Neural progenitor cell (in vitro differentiated cells): Measurements from ENCODE around the gene MTX1. TPM values are rescaled to one million over a fixed set of nuclear protein-coding genes. Genes with fewer than 3 reads are reported as not detected.
"Not testable (repeated sequence)": the region's sequence is repeated elsewhere in the genome, so short reads cannot be mapped to it uniquely, and the experiment has no call there.

Experiments
- DNase-seq: peaks from one replicate; pipeline ENCODE4 v3.0.0-alpha.2; 2016; ENCODE audit warnings: low spot score
- H2AFZ ChIP-seq: fragments of 200-600 bp; sonication (generic); replicated peaks from 2 replicates; pipeline ENCODE4 v1.6.1; 2016; ENCODE audit warnings: antibody characterized with exemption
- H3F3A ChIP-seq: fragments of 200-600 bp; sonication (generic); 2 replicates; pipeline ENCODE4 v1.6.1; 2016; ENCODE audit warnings: antibody characterized with exemption, low read depth
- H3K27ac ChIP-seq: fragments of 200-600 bp; sonication (generic); 2 replicates; pipeline ENCODE4 v1.5.1; 2016; ENCODE audit warnings: mild to moderate bottlenecking
- H3K27me3 ChIP-seq: fragments of 200-600 bp; sonication (generic); 2 replicates; pipeline ENCODE4 v1.6.1; 2016; ENCODE audit warnings: mild to moderate bottlenecking, moderate library complexity
- H3K36me3 ChIP-seq: fragments of 200-600 bp; sonication (generic); 2 replicates; pipeline ENCODE4 v1.5.1; 2016
- H3K4me1 ChIP-seq: fragments of 200-600 bp; sonication (generic); 2 replicates; pipeline ENCODE4 v1.6.1; 2016; ENCODE audit warnings: mixed run types
- H3K4me2 ChIP-seq: fragments of 200-600 bp; sonication (generic); 2 replicates; pipeline ENCODE4 v1.6.1; 2016
- H3K4me3 ChIP-seq: fragments of 200-600 bp; sonication (generic); 2 replicates; pipeline ENCODE4 v1.5.1; 2016
- H3K79me2 ChIP-seq: fragments of 200-600 bp; sonication (generic); 2 replicates; pipeline ENCODE4 v1.6.1; 2016; ENCODE audit warnings: low read depth
- H3K9ac ChIP-seq: fragments of 200-600 bp; sonication (generic); 2 replicates; pipeline ENCODE4 v1.6.1; 2016
- H3K9me3 ChIP-seq: fragments of 200-600 bp; sonication (generic); 2 replicates; pipeline ENCODE4 v1.5.1; 2016; ENCODE audit warnings: low read depth
- H4K20me1 ChIP-seq: fragments of 200-600 bp; sonication (generic); 2 replicates; pipeline ENCODE4 v1.6.1; 2016; ENCODE audit warnings: low read depth
- H3K27ac Mint-ChIP-seq: 3 replicates; pipeline ENCODE4 v1.8.0; 2021; ENCODE audit warnings: mixed read lengths
- H3K27me3 Mint-ChIP-seq: 2 replicates; pipeline ENCODE4 v1.8.0; 2022; ENCODE audit warnings: low read depth, mild to moderate bottlenecking, inconsistent platforms, moderate library complexity, mixed read lengths; ENCODE audit not compliant: insufficient read depth
- H3K36me3 Mint-ChIP-seq: 3 replicates; pipeline ENCODE4 v1.8.0; 2021; ENCODE audit warnings: mixed read lengths
- H3K4me1 Mint-ChIP-seq: 3 replicates; pipeline ENCODE4 v1.8.0; 2021; ENCODE audit warnings: mixed read lengths
- H3K4me3 Mint-ChIP-seq: 3 replicates; pipeline ENCODE4 v1.8.0; 2021; ENCODE audit warnings: mild to moderate bottlenecking, moderate library complexity, mixed read lengths
- H3K9me3 Mint-ChIP-seq: 3 replicates; pipeline ENCODE4 v1.8.0; 2020; ENCODE audit warnings: mixed read lengths
- CTCF ChIP-seq: fragments of 200-600 bp; sonication (generic); IDR thresholded peaks from 2 replicates; pipeline ENCODE4 v1.5.1; 2017; ENCODE audit warnings: antibody characterized with exemption, mild to moderate bottlenecking
- EZH2 ChIP-seq: fragments of 200-600 bp; sonication (generic); IDR thresholded peaks from 2 replicates; pipeline ENCODE4 v1.6.1; 2017; ENCODE audit warnings: antibody characterized with exemption, mild to moderate bottlenecking, moderate library complexity
- EZH2phosphoT487 ChIP-seq: fragments of 200-600 bp; sonication (generic); IDR thresholded peaks from 2 replicates; pipeline ENCODE4 v1.6.1; 2017; ENCODE audit warnings: antibody characterized with exemption
- total RNA-seq: library from RNA; depleted of rRNA; stranded (reverse); fragments of >200 nt; gene quantifications from 2 replicates; pipeline ENCODE4 v1.2.3, GENCODE V29; 2015; ENCODE audit warnings: low replicate concordance

MTX1 gene
- total RNA-seq, 1 donor from 2014 or later, result 25.6 TPM

- no peak overlapping the region for H3K9ac ChIP-seq
- H3K27ac Mint-ChIP-seq, result no peak overlapping the region
- peaks cover 9% of the 10 kb centered on the region for H3K4me1 ChIP-seq
- peak overlapping the region; percentile 80 for H3K4me2 ChIP-seq
- H3K4me3 Mint-ChIP-seq, result peak overlapping the region; percentile 83
- peaks cover 9% of the 10 kb centered on the region for H3K36me3 Mint-ChIP-seq
- peaks cover 53% of the 10 kb centered on the region for H3F3A ChIP-seq
- DNase-seq, result no peak
- peaks cover 2% of the 10 kb centered on the region for H3K9me3 Mint-ChIP-seq
- no peak overlapping the region for H3K27ac ChIP-seq
- H3K27me3 ChIP-seq, result no peaks in the 10 kb centered on the region
- no peaks in the 10 kb centered on the region for H3K79me2 ChIP-seq
- TF ChIP-seq EZH2phosphoT487 (no peak), CTCF (no peak), EZH2 (no peak)
- H3K4me1 Mint-ChIP-seq, result peaks cover 45% of the 10 kb centered on the region
- no peak overlapping the region for H3K4me3 ChIP-seq
- no peaks in the 10 kb centered on the region for H3K36me3 ChIP-seq
- peaks cover 8% of the 10 kb centered on the region for H3K27me3 Mint-ChIP-seq
- H3K9me3 ChIP-seq, result no peaks in the 10 kb centered on the region
- H2AFZ ChIP-seq, result no peak overlapping the region
- no peaks in the 10 kb centered on the region for H4K20me1 ChIP-seq
Observed at GRCh38 chr1:155242805-155243358, 34.4 kb downstream of the MTX1 start.

- peak; percentile 96 for DNase-seq
- no peaks in the 10 kb centered on the region for H3K9me3 ChIP-seq
- peak overlapping the region; percentile 91 for H3K27ac Mint-ChIP-seq
- H3K9me3 Mint-ChIP-seq, result peaks cover 2% of the 10 kb centered on the region
- H3K4me1 Mint-ChIP-seq, result peaks cover 45% of the 10 kb centered on the region
- H3K9ac ChIP-seq, result peak overlapping the region; percentile 41
- peak overlapping the region; percentile 83 for H3K4me3 Mint-ChIP-seq
- peaks cover 53% of the 10 kb centered on the region for H3F3A ChIP-seq
- no peaks in the 10 kb centered on the region for H3K27me3 ChIP-seq
- no peaks in the 10 kb centered on the region for H3K36me3 ChIP-seq
- TF ChIP-seq EZH2, result peak; percentile 52
- no peak for TF ChIP-seq EZH2phosphoT487
- peak; percentile 47 for TF ChIP-seq CTCF
- peaks cover 9% of the 10 kb centered on the region for H3K4me1 ChIP-seq
- peak overlapping the region; percentile 80 for H3K4me2 ChIP-seq
- H3K79me2 ChIP-seq, result no peaks in the 10 kb centered on the region
- peaks cover 10% of the 10 kb centered on the region for H3K27me3 Mint-ChIP-seq
- H3K36me3 Mint-ChIP-seq, result peaks cover 8% of the 10 kb centered on the region
- H3K27ac ChIP-seq, result peak overlapping the region; percentile 74
- H2AFZ ChIP-seq, result peak overlapping the region; percentile 65
- no peaks in the 10 kb centered on the region for H4K20me1 ChIP-seq
- peak overlapping the region; percentile 52 for H3K4me3 ChIP-seq
Observed at GRCh38 chr1:155244368-155245162, 36.1 kb downstream of the MTX1 start.

GRCh38 chr1:155245163-155245524, 36.6 kb downstream of the MTX1 start:
- peaks cover 11% of the 10 kb centered on the region for H3K4me1 ChIP-seq
- Mint-ChIP-seq H3K4me3 (peak overlapping the region; percentile 83), H3K36me3 (peaks cover 8% of the 10 kb centered on the region), H3K9me3 (peaks cover 2% of the 10 kb centered on the region), H3K27me3 (peaks cover 10% of the 10 kb centered on the region), H3K4me1 (peaks cover 45% of the 10 kb centered on the region), H3K27ac (peak overlapping the region; percentile 91)
- H3K79me2 ChIP-seq, result no peaks in the 10 kb centered on the region
- peak overlapping the region; percentile 41 for H3K9ac ChIP-seq
- peak overlapping the region; percentile 65 for H2AFZ ChIP-seq
- peaks cover 53% of the 10 kb centered on the region for H3F3A ChIP-seq
- no peak for DNase-seq
- no peaks in the 10 kb centered on the region for H3K27me3 ChIP-seq
- H4K20me1 ChIP-seq, result no peaks in the 10 kb centered on the region
- peak overlapping the region; percentile 52 for H3K4me3 ChIP-seq
- H3K4me2 ChIP-seq, result peak overlapping the region; percentile 80
- no peaks in the 10 kb centered on the region for H3K9me3 ChIP-seq
- TF ChIP-seq EZH2 (no peak), EZH2phosphoT487 (no peak), CTCF (no peak)
- H3K36me3 ChIP-seq, result no peaks in the 10 kb centered on the region
- peak overlapping the region; percentile 74 for H3K27ac ChIP-seq

- H3K27me3 ChIP-seq, DNase-seq, H3K36me3 ChIP-seq, H3K27me3 Mint-ChIP-seq, H3K9me3 ChIP-seq, H3K27ac ChIP-seq, H3K36me3 Mint-ChIP-seq, H3K9me3 Mint-ChIP-seq, H3K4me2 ChIP-seq, H3K9ac ChIP-seq, H2AFZ ChIP-seq, H3K4me3 ChIP-seq, H4K20me1 ChIP-seq, H3K27ac Mint-ChIP-seq, H3K4me3 Mint-ChIP-seq, H3K79me2 ChIP-seq: not testable (repeated sequence)
- peaks cover 36% of the 10 kb centered on the region for H3K4me1 Mint-ChIP-seq
- H3F3A ChIP-seq, result peaks cover 52% of the 10 kb centered on the region
- H3K4me1 ChIP-seq, result peaks cover 14% of the 10 kb centered on the region
Observed at GRCh38 chr1:155246796-155247195, 38.3 kb downstream of the MTX1 start.
